ENCODE data around the gene HOOK2. TPM values are rescaled to one million over a fixed set of nuclear protein-coding genes. Genes with fewer than 3 reads are reported as not detected.

HOOK2 gene
- total and polyA plus RNA-seq, 12 donors = 29.7 to 173 (median 57.8) TPM

DNA sequence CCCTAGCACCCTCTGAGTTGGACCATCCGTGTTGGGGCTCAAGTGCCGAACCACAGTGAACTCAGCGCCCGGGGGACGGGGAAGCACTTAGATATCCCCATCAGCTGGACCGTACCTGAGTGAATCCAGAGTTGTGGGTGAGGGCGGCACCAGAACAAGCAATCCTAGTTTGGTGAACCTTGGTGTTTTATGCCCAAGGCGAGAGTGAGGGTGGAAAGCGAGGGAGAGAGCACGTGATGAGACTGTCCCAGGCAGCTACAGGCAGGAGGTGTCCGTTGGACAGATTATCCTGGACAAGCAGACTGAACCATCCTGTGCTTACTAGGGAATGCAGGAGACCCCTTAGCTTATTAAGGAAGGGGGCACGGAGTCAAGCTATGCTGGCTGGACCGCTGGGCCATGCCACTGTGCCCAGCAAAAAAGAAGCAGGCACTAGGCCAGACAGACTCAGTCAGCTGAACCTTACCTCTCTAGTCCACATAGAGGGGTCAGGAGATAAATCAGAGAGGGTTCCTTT, 37.5 kb downstream of the HOOK2 start:
- H3K9me3 ChIP-seq = no peaks in the 10 kb centered on the region
- intact Hi-C loops (cut with DNase I) = loop anchor here in 3 of 10 donors (1.0 to 2.0 kb wide), 3 partner anchors 15 to 55 kb away; partner anchors contain the start of genes HOOK2 (in 1 of the 3) and TNPO2 (in 1 of the 3)
- H3K27ac ChIP-seq = peak overlapping the region in 7 of 10 donors; percentile 83 to 98 (median 93)
- no peak for DNase-seq
- H3K4me3 ChIP-seq = peak overlapping the region; percentile 68 to 93 (median 78)
- WGBS, 2 donors = 11 to 12% methylated on average over 13 of the region's 13 CpGs
- peaks cover 0 to 46% (median 0%) of the 10 kb centered on the region in 9 donors for H3K36me3 ChIP-seq
- H3K27me3 ChIP-seq = no peaks in the 10 kb centered on the region
- ATAC-seq = no peak
- TF ChIP-seq, protein P1, sequence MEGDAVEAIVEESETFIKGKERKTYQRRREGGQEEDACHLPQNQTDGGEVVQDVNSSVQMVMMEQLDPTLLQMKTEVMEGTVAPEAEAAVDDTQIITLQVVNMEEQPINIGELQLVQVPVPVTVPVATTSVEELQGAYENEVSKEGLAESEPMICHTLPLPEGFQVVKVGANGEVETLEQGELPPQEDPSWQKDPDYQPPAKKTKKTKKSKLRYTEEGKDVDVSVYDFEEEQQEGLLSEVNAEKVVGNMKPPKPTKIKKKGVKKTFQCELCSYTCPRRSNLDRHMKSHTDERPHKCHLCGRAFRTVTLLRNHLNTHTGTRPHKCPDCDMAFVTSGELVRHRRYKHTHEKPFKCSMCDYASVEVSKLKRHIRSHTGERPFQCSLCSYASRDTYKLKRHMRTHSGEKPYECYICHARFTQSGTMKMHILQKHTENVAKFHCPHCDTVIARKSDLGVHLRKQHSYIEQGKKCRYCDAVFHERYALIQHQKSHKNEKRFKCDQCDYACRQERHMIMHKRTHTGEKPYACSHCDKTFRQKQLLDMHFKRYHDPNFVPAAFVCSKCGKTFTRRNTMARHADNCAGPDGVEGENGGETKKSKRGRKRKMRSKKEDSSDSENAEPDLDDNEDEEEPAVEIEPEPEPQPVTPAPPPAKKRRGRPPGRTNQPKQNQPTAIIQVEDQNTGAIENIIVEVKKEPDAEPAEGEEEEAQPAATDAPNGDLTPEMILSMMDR (IDR thresholded peaks at IDR 0.05) = no peak
- H3K4me1 ChIP-seq = peaks cover 14 to 44% (median 32%) of the 10 kb centered on the region in 9 donors

- H3K27ac ChIP-seq = peak within 1 kb of the TSS; percentile 83 to 98 (median 92)
- DNase-seq = peak; percentile 75 to 96
- peak; percentile 87 to 95 (median 92) for ATAC-seq
- peaks cover 19 to 51% (median 39%) of the 10 kb centered on the region in 9 donors for H3K4me1 ChIP-seq
- intact Hi-C loops (cut with DNase I) = loop anchor here in 3 of 10 donors (1.0 to 2.0 kb wide), 3 partner anchors 14 to 56 kb away; partner anchors contain the start of genes HOOK2 (in 1 of the 3) and TNPO2 (in 1 of the 3)
- H3K36me3 ChIP-seq = peaks cover 0 to 44% (median 0%) of the 10 kb centered on the region in 9 donors
- H3K27me3 ChIP-seq = no peaks in the 10 kb centered on the region
- H3K4me3 ChIP-seq = peak within 1 kb of the TSS; percentile 68 to 93 (median 78)
- 0% methylated on average over 29 of the region's 29 CpGs for WGBS, 2 donors
- TF ChIP-seq, protein P1 (IDR thresholded peaks at IDR 0.05) = no peak
- H3K9me3 ChIP-seq = no peaks in the 10 kb centered on the region
These were observed 38.1 kb downstream of the HOOK2 start, which contains the start of gene GET3 for GRCh38 chr19:12736995-12737834. Gene GET3 (plus strand): TSS chr19:12737497. CDS start chr19:12737506, 9 bp downstream.

- H3K36me3 ChIP-seq = peaks cover 0 to 43% (median 16%) of the 10 kb centered on the region in 9 donors
- peak overlapping the region; percentile 70 to 99 (median 96) for H3K4me3 ChIP-seq
- DNase-seq (no peak), ATAC-seq (no peak)
- WGBS, 2 donors = 1 to 2% methylated on average over 15 of the region's 15 CpGs
- H3K4me1 ChIP-seq = peaks cover 20 to 61% (median 41%) of the 10 kb centered on the region in 9 donors
- TF ChIP-seq, protein P1 (IDR thresholded peaks at IDR 0.05) = peak in 4 of 9 donors; percentile 9 to 44 (median 28)
- H3K27me3 ChIP-seq = no peaks in the 10 kb centered on the region
- no peaks in the 10 kb centered on the region for H3K9me3 ChIP-seq
- H3K27ac ChIP-seq = peak overlapping the region; percentile 90 to 100 (median 97)
- intact Hi-C loops (cut with DNase I) = loop anchor here in 1 of 10 donors (1.0 kb wide), 1 partner anchor 11 kb away; no protein-coding TSS in a partner anchor
These were observed 41.8 kb downstream of the HOOK2 start for GRCh38 chr19:12733369-12734214.

Data from heart right ventricle (tissue), 16 donors.